GM12878 (cell line): ENCODE data around the gene CCDC136.

Experiments used
- ESRRA ChIP-seq: IDR thresholded peaks from 2 replicates; pipeline ENCODE4 v1.6.1; 2012; ENCODE audit warnings: mild to moderate bottlenecking, low read length, improper control_type of control experiment
- POLR2AphosphoS5 ChIP-seq: IDR thresholded peaks from 2 replicates; pipeline ENCODE4 v1.6.1; 2011; ENCODE audit warnings: mild to moderate bottlenecking, low read length, inconsistent platforms
- SRF ChIP-seq, 2 experiments: IDR thresholded peaks; 2 replicates each; pipeline ENCODE4 v1.6.1; 2011; ENCODE audit warnings: low read depth in 2 of 2, low read length in 2 of 2, mild to moderate bottlenecking in 1 of 2, moderate library complexity in 1 of 2
- ZNF274 ChIP-seq: IDR thresholded peaks from one replicate; pipeline ENCODE4 v1.8.0; 2011; ENCODE audit not compliant: insufficient read length, insufficient read depth
- TF ChIP-seq, protein P1 (sequence below), 3 experiments: IDR thresholded peaks in 2 of 3; conservative IDR thresholded peaks in 1 of 3; 2 replicates each; pipeline ENCODE4 v1.5.1; 2011; ENCODE audit warnings: low read depth in 3 of 3, low read length in 3 of 3, mild to moderate bottlenecking in 3 of 3, control low read depth in 2 of 3, moderate library complexity in 2 of 3, inconsistent platforms in 1 of 3, mixed read lengths in 1 of 3; ENCODE audit not compliant: control insufficient read depth in 2 of 3, insufficient read depth in 1 of 3; ENCODE audit errors: extremely low read depth in 1 of 3

DNA sequence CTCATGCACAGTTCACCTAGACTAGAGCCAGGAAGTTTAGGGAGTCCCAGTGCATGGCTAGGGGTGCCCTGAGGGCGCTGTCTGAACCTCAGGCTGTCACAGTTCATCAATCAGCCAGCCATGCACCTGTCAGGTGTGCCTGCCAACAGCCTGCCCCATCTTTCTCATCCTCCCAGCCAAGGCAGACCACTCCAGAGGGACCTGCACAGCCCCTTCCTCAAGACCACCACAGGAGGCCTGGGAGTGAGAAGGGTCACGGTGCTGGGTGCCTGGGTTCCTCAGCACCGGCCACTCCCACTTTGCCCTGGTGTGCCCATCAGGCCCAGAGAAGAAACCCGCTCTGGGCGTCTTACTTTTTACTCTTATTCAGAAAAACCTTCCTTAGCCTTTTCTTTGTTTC lies 79.3 kb downstream of the CCDC136 start:
- TF ChIP-seq POLR2AphosphoS5, result no peak
- TF ChIP-seq, protein P1, sequence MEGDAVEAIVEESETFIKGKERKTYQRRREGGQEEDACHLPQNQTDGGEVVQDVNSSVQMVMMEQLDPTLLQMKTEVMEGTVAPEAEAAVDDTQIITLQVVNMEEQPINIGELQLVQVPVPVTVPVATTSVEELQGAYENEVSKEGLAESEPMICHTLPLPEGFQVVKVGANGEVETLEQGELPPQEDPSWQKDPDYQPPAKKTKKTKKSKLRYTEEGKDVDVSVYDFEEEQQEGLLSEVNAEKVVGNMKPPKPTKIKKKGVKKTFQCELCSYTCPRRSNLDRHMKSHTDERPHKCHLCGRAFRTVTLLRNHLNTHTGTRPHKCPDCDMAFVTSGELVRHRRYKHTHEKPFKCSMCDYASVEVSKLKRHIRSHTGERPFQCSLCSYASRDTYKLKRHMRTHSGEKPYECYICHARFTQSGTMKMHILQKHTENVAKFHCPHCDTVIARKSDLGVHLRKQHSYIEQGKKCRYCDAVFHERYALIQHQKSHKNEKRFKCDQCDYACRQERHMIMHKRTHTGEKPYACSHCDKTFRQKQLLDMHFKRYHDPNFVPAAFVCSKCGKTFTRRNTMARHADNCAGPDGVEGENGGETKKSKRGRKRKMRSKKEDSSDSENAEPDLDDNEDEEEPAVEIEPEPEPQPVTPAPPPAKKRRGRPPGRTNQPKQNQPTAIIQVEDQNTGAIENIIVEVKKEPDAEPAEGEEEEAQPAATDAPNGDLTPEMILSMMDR (IDR thresholded peaks at IDR 0.05 in 2 of 3, conservative IDR thresholded peaks at IDR 0.05 in 1 of 3; ENCODE audit: control insufficient read depth in 2 of 3, extremely low read depth in 1 of 3, insufficient read depth in 1 of 3, low read depth in 3 of 3, low read length in 3 of 3), result no peak
- TF ChIP-seq ZNF274, result no peak
- no peak for TF ChIP-seq SRF (IDR thresholded peaks at IDR 0.05; ENCODE audit: low read depth in 2 of 2, low read length in 2 of 2)
- TF ChIP-seq ESRRA, result no peak
